LNCAP (cell line): ENCODE data around the gene RTN4RL2.

Source experiments
- CTCF ChIP-seq: fragments of 450-650 bp; IDR thresholded peaks from 2 replicates; pipeline ENCODE4 v1.5.1; 2017; ENCODE audit warnings: mild to moderate bottlenecking

The RTN4RL2 gene

GRCh38 chr11:57485217-57485990, 25.1 kb downstream of the RTN4RL2 start:
- TF ChIP-seq CTCF: no peak

- TF ChIP-seq CTCF: no peak
These were observed 26.9 kb downstream of the RTN4RL2 start for GRCh38 chr11:57487021-57487778.

GRCh38 chr11:57487920-57488659, 27.8 kb downstream of the RTN4RL2 start:
- TF ChIP-seq CTCF: no peak

GRCh38 chr11:57490456-57491248, 30.3 kb downstream of the RTN4RL2 start:
- no peak for TF ChIP-seq CTCF

GRCh38 chr11:57491371-57492061, 31.2 kb downstream of the RTN4RL2 start:
- peak; percentile 64 for TF ChIP-seq CTCF

GRCh38 chr11:57493507-57494503, 33.5 kb downstream of the RTN4RL2 start:
- TF ChIP-seq CTCF: peak; percentile 95
